Epidermal melanocyte (primary cell): ENCODE results near the gene PRKAG2.
"Not testable (repeated sequence)": the region's sequence is repeated elsewhere in the genome, so short reads cannot be mapped to it uniquely, and the experiment has no call there.

ENCODE experiments used
- DNase-seq: peaks from one replicate; pipeline ENCODE4 v3.0.0; 2011; ENCODE audit warnings: low spot score; ENCODE audit not compliant: insufficient read length

The PRKAG2 gene

GRCh38 chr7:151885202-151885580 lies 8.3 kb upstream of the PRKAG2 start:
- no peak for DNase-seq

- no peak for DNase-seq
Measured at GRCh38 chr7:151884312-151885201, 7.6 kb upstream of the PRKAG2 start.

- DNase-seq: no peak
Measured at GRCh38 chr7:151883857-151884256, 6.9 kb upstream of the PRKAG2 start.

- DNase-seq: no peak
Measured at GRCh38 chr7:151882734-151883133, 5.8 kb upstream of the PRKAG2 start.

GRCh38 chr7:151880688-151881087 lies 3.8 kb upstream of the PRKAG2 start:
- DNase-seq: no peak

GRCh38 chr7:151877911-151878835 lies 1.3 kb upstream of the PRKAG2 start:
- DNase-seq: no peak

GRCh38 chr7:151875942-151876898 lies 695 bp downstream of the PRKAG2 start:
- peak; percentile 50 for DNase-seq

GRCh38 chr7:151874479-151874878 lies 2.4 kb downstream of the PRKAG2 start:
- DNase-seq: not testable (repeated sequence)

GRCh38 chr7:151873402-151873965 lies 3.4 kb downstream of the PRKAG2 start:
- DNase-seq: no peak

GRCh38 chr7:151872531-151873401 lies 4.1 kb downstream of the PRKAG2 start:
- DNase-seq: no peak

GRCh38 chr7:151871904-151872303 lies 5.0 kb downstream of the PRKAG2 start:
- no peak for DNase-seq

GRCh38 chr7:151871189-151871735 lies 5.7 kb downstream of the PRKAG2 start:
- no peak for DNase-seq

GRCh38 chr7:151869968-151870918 lies 6.7 kb downstream of the PRKAG2 start:
- DNase-seq: no peak

GRCh38 chr7:151869455-151869854 lies 7.5 kb downstream of the PRKAG2 start:
- DNase-seq: no peak

GRCh38 chr7:151869109-151869428 lies 7.8 kb downstream of the PRKAG2 start:
- DNase-seq: no peak

GRCh38 chr7:151868396-151869108 lies 8.4 kb downstream of the PRKAG2 start:
- DNase-seq: no peak

GRCh38 chr7:151867912-151868311 lies 9.0 kb downstream of the PRKAG2 start:
- no peak for DNase-seq
